GM19395 (cell line): Measurements from ENCODE around the gene SLCO2A1.

ENCODE experiments used
- ATAC-seq: cut with Tn5 transposase; IDR thresholded peaks from one replicate; pipeline ENCODE4 v1.9.1; 2021; ENCODE audit warnings: mild to moderate bottlenecking, moderate library complexity; ENCODE audit not compliant: unreplicated experiment

SLCO2A1 gene

GRCh38 chr3:134035836-134036235 is 6.1 kb upstream of the SLCO2A1 start:
- no peak for ATAC-seq

DNA sequence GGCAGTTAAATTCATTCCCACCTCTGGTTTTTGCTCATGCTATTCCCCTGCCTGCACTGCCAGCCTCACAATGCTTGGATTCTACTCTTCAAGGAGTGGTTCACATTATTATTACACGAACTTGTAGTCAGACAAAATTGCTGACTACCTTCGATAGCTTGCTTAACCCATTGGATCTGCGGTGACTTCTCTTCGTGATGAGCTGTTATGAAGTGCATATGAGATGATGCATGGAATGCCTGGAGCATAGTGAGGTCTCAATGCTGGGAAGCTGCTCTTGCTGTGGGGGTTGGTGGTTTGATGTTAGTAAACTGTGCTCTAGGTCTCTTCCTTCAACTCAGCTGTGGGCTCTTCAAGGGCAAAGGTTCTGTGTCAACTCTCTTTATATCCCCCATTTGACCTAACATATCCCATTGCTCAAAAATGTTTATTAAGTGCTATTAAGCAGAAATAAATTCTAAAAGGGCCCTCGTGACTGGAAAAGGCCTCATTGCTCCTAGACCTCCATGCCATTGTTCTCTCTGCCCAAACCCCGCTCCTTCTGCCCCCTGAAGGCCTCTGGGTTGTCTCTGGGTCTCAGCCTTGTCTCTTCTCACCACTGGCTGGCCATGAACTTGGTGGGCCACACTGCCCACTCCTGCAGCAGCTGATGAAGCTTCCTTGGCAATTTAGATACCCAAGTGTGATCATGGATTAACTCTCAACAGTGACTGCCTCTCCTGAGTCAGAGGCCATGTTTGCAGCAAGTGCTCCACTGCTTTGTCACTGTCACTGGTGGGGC is 4.5 kb upstream of the SLCO2A1 start:
- no peak for ATAC-seq

GRCh38 chr3:134033315-134033996 is 3.7 kb upstream of the SLCO2A1 start:
- ATAC-seq = no peak

DNA sequence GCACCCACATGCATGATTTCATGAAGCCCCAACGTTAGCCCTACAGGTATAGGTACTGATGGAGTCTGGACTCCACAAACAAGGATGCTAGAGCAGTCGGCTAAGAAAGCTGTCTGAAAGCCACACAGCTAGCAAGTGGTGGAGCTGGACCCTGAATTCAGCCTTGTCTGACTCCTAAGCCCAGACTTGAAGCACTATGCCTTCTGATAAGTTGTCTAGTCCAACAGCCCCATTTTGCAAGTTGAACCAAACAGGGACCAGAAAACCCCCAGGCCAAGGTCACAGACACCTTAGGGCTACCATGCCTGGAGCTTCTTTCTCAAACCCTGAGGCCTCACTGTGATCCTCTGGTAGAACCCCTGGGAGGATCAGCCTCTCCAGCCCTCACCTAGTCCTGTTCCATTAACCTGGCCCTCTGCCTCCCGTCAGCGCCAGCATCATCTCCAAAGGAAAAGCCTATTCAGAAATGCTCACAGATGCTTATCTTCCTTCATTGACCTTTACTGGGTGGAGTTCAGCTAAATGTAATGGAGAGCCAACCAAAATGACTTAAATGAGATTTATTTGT is 1.7 kb upstream of the SLCO2A1 start:
- no peak for ATAC-seq

GRCh38 chr3:134030379-134031347 is 938 bp upstream of the SLCO2A1 start:
- ATAC-seq = no peak

- no peak for ATAC-seq
These were observed 430 bp downstream of the SLCO2A1 start for GRCh38 chr3:134029256-134029733.

DNA sequence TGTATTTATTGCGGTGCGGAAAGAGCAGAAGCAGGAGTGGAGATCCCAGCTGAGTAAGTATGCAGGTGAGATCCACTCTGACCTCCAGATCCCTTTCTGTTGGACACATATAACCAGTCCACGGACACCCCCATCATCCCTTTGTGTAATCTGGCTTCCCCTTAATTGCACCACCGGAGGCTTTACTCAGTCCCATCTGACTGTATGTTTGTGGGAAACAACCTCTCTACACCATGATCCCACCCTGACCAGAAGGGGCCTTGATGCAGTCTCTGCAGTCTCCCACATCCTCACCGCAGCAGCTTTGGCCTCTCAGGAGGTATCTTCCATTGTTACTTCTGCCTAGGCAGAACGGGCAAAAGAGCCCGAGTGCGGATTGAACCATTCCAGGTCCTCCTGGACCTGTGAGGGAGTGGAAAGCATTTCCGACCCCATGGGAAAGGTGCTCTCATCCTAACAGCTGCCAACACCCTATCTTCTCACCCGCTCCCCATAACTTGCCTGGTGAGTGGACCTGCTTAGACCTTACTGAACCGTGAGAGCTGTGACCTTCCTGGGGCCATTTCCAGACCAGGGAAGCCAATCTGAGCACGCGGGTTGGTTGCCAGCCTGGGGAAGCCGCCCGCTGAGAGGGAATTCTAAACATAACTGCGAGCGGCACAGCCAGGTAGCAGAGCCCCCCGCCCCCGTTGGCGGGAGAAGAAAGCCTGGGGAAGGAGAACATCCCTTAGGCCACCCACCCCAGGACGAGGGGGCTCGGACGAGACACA is 1.1 kb downstream of the SLCO2A1 start:
- no peak for ATAC-seq

DNA sequence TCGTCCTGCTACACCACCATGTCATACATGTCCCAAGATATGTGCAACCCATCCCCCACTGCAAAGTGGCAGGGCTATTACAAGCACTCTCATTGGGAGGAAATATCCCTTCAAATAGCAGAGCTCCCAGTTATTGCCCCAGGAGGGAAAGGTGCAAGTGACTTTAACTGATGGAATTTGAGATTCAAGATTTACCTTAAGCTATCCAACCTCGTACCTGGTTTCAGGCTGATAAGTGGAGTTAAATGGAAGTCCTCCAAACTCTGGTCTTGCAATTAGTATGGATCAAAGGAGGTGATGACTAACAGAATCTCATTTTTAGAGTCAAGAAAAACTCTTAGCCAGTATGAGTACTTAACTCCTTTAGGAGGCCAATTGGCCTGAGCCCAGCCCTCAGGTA is 2.1 kb downstream of the SLCO2A1 start:
- no peak for ATAC-seq

- no peak for ATAC-seq
These were observed 9.5 kb downstream of the SLCO2A1 start for GRCh38 chr3:134020135-134020680.

GRCh38 chr3:134018850-134019249 is 10.9 kb downstream of the SLCO2A1 start:
- ATAC-seq = no peak

DNA sequence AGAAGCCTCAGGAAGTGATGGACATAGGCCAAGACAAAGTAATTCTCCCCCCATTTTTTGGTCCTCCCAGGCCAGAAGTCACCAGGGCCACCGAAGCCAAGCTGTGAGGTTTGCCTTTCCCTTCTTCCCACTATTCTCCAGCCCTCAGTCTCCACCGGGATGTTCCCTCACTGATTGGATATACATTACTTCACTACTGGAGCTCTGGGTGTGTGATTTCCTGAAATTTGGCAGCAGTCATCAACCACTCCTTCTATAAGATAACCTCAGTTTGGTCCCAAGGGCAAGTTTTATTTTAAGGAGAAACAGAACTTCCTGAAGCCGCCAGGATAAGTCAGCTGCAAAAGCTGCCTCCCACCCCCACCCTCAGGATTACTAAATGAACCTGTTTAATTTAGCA is 11.3 kb downstream of the SLCO2A1 start:
- ATAC-seq = no peak

DNA sequence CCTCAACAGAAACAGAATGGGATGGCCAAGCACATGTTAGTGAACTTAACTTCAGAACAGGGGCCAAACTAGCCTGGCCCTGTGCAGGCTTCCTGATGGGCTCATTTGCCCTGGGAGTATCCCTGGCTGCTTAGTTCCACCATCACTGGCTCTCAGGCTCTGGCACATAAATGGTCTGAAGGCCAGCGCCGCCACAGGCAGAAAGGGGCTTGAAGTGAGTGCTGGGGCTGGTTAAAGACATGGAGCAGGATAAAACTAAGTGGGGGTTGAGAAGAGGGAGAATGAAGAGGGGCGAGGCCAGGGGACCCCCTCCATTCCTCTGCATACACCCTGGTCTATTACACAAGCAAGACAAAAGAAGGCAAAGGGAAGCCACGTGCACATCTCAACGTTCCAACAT is 12.2 kb downstream of the SLCO2A1 start:
- no peak for ATAC-seq

- no peak for ATAC-seq
These were observed 15.5 kb downstream of the SLCO2A1 start for GRCh38 chr3:134014270-134014669.

- ATAC-seq = no peak
These were observed 16.4 kb downstream of the SLCO2A1 start for GRCh38 chr3:134013280-134013679.

- ATAC-seq = no peak
These were observed 20.3 kb downstream of the SLCO2A1 start for GRCh38 chr3:134009345-134010000.

DNA sequence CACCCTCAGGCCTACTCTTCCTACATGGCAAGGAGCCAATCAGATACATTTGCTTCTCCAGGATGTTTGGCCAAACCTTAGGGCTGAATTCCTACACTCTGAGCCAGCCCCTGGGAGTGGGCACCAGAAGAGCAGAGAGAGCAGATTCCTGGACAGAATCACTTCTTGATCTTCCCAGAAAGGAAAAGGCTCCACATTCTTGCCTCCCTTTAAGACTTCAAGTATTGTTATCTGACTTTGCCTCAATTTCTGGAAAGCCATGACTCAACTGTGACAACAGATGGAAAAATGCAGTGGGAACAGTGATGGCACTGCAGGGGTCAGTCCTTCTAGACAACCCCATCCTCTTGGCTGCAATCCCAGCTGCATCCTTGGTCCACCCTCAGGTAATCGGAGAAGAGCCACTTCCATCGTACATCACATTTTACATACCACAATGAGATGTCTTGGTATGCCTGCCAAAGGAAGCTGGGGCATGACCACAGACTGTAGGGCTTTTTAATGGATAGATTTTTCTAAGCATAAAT is 21.0 kb downstream of the SLCO2A1 start:
- no peak for ATAC-seq

DNA sequence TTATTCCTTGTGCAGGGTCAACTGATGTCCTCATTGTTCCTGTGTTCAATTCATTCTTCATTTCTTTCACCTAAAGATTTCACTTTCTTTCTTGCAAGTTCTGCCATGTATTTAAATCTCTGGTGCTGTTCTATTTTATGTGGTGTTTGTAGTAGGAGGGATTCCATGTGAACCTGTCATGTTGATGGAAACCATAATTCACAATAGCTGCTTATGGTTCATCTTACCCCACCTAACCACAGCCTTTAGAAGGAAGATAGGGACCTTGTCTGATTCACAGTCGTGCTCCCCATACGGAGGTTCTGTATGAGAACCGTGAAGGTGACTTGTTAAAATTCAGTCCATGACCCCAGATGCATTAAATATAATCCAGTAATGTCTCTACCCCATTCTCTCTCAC is 21.9 kb downstream of the SLCO2A1 start:
- no peak for ATAC-seq

DNA sequence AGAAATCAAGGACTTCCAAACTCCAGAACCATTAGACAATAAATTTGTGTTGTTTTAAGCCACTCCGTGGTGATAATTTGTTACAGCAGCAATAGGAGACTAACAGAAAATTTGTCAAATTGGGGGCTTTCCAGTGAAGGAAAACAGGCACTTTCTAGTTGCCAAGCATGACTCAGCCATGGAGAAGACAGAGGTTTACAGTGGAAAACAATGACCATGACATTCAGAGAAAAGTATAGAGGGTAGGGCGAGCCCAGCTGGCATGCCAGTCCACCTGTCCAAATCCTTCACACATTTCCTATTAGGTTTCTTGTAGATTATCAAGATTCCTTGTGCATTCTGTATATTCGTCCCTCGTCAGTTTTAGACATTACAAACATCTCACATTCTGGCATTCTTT is 24.9 kb downstream of the SLCO2A1 start:
- no peak for ATAC-seq

GRCh38 chr3:134003066-134003465 is 26.7 kb downstream of the SLCO2A1 start:
- ATAC-seq = no peak
